ENCODE measurements around the gene PLXNB3. TPM values are rescaled to one million over a fixed set of nuclear protein-coding genes. Genes with fewer than 3 reads are reported as not detected.
"Not testable (repeated sequence)": the region's sequence is repeated elsewhere in the genome, so short reads cannot be mapped to it uniquely, and the experiment has no call there.

Gene PLXNB3
- total RNA-seq, 1 donor from 2014 or later = 36.1 TPM

DNA sequence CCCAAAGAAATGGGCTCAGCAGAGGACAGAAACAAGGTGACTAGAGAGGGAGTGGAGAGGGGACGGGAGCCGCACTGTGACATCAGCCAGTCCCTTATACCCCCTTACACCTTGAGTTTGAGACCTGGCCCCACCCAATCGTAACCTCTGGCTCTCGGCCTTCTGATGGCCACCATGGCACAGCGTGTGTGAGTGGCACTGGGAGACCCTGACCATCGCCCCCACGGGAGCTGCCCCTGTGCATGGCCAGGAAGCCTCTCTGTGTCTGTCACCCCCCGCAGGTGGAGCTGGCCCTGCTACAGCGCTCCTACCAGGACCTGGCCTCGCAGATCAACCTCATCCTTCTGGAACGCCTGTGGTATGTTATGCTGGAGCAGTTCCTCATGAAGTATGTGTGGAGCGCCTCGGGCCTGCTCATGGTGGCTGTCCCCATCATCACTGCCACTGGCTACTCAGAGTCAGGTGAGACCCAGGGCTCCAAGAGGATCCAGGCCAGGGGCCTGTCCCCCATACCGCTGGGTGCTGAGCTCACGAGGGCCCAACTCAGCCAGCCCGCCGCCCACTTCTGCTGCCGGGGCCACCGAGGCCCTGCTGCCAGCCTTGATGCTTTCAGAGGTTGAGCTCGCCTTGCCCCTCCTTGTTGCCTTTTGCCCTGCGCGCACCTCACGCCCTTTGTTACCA lies 35.0 kb upstream of the PLXNB3 start:
- DNase-seq (ENCODE audit: extremely low spot score in 2 of 2) = no peak
- Histone ChIP-seq H3K27ac (no peak overlapping the region), H3K4me1 (peaks cover 36% of the 10 kb centered on the region), H3K36me3 (no peaks in the 10 kb centered on the region), H3K27me3 (no peaks in the 10 kb centered on the region), H3K9me3 (no peaks in the 10 kb centered on the region), H3K4me3 (no peak overlapping the region)
- intact Hi-C loops (cut with DNase I) = no loop called here
- TF ChIP-seq POLR2AphosphoS5 (IDR thresholded peaks at IDR 0.05; ENCODE audit: insufficient read depth in 1 of 2, low read depth in 1 of 2) (no peak), POLR2A (IDR thresholded peaks at IDR 0.05) (no peak)
- TF ChIP-seq, protein P1, sequence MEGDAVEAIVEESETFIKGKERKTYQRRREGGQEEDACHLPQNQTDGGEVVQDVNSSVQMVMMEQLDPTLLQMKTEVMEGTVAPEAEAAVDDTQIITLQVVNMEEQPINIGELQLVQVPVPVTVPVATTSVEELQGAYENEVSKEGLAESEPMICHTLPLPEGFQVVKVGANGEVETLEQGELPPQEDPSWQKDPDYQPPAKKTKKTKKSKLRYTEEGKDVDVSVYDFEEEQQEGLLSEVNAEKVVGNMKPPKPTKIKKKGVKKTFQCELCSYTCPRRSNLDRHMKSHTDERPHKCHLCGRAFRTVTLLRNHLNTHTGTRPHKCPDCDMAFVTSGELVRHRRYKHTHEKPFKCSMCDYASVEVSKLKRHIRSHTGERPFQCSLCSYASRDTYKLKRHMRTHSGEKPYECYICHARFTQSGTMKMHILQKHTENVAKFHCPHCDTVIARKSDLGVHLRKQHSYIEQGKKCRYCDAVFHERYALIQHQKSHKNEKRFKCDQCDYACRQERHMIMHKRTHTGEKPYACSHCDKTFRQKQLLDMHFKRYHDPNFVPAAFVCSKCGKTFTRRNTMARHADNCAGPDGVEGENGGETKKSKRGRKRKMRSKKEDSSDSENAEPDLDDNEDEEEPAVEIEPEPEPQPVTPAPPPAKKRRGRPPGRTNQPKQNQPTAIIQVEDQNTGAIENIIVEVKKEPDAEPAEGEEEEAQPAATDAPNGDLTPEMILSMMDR (IDR thresholded peaks at IDR 0.05) = no peak

DNA sequence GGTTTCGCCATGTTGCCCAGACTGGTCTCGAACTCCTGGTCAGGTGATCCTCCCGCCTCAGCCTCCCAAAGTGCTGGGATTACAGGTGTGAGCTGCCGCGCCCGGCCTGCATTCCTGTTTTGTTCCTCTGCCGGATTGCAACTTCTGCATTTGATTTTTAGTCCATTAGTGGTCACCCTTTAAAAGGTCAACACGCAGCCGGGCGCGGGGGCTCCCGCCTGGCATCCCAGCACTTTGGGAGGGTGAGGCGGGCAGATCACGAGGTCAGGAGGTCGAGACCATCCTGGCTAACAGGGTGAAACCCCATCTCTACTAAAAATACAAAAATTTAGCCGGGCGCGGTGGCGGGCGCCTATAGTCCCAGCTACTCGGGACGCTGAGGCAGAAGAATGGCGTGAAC lies 33.9 kb upstream of the PLXNB3 start:
- not testable (repeated sequence) for H3K9me3 ChIP-seq

DNA sequence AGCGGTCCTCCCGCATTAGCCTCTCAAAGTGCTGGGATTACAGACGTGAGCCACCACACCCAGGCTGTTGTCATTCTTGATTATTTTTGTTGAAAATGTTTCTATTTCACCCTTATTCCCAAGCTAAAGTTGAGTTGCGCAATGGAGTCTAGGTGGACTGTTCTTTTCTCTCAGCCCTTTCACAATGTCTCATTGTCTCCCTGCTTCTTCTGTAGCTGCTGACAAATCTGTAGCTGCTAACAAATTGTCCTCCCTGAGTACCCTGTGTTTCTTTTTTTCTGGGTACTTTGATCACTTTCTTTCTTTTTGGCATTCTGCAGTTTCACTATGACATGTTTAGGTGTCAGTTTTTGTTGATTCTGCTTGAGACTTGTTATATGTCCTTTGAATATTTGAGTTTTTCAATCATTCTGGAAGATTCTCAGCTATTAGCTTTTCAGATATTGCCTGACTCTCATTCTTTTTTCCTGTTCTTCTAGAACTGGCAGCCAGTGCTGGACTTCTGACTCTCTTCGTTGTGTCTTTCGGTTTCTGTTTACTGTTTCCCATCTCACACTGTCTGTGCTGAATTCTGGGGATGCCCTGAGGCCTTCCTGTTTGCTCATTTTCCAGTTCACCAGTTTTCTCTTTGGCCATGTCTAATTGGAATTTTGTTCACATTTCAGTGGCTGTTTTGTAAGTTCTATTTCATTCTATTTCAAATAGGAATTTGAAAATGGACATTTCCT lies 32.8 kb upstream of the PLXNB3 start:
- H3K9me3 ChIP-seq = no peaks in the 10 kb centered on the region
- H3K4me3 ChIP-seq = no peak overlapping the region
- peaks cover 20% of the 10 kb centered on the region for H3K4me1 ChIP-seq
- intact Hi-C loops (cut with DNase I) = no loop called here
- no peak for TF ChIP-seq POLR2AphosphoS5 (IDR thresholded peaks at IDR 0.05; ENCODE audit: insufficient read depth in 1 of 2, low read depth in 1 of 2)
- TF ChIP-seq POLR2A (IDR thresholded peaks at IDR 0.05) = no peak
- H3K27me3 ChIP-seq = no peaks in the 10 kb centered on the region
- no peaks in the 10 kb centered on the region for H3K36me3 ChIP-seq
- DNase-seq (ENCODE audit: extremely low spot score in 2 of 2) = no peak
- no peak overlapping the region for H3K27ac ChIP-seq

More for the DNA sequence above, 33.9 kb upstream of the PLXNB3 start:
- H3K36me3 ChIP-seq; intact Hi-C loops (cut with DNase I); DNase-seq (ENCODE audit: extremely low spot score in 2 of 2); H3K27ac ChIP-seq; H3K4me3 ChIP-seq; H3K27me3 ChIP-seq: not testable (repeated sequence)
- H3K4me1 ChIP-seq = peaks cover 31% of the 10 kb centered on the region

DNA sequence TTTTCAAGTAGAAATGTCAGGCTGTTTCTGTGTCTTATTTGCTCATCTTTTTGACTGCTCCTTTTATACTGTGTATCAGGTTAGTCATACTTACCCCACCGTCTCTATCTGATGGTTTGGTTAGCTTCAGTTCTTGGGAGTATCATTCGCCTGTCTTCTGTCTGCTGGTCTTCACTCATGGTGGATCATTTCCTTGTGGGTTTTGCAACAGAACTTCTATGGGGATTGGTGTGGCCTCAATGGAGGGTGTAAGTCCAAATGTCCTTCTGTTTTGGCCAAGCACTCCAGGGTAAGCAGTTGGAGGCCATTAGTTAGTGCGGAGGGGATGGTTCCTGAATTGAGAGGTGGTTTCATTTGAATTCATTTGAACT lies 32.2 kb upstream of the PLXNB3 start:
- TF ChIP-seq, protein P1 (IDR thresholded peaks at IDR 0.05) = no peak
- TF ChIP-seq POLR2A (IDR thresholded peaks at IDR 0.05) = no peak
- no peak overlapping the region for H3K4me3 ChIP-seq
- no peak for DNase-seq (ENCODE audit: extremely low spot score in 2 of 2)
- H3K27ac ChIP-seq = no peak overlapping the region
- no peaks in the 10 kb centered on the region for H3K9me3 ChIP-seq
- H3K4me1 ChIP-seq = peaks cover 14% of the 10 kb centered on the region
- H3K36me3 ChIP-seq = no peaks in the 10 kb centered on the region
- intact Hi-C loops (cut with DNase I) = no loop called here
- no peaks in the 10 kb centered on the region for H3K27me3 ChIP-seq

DNA sequence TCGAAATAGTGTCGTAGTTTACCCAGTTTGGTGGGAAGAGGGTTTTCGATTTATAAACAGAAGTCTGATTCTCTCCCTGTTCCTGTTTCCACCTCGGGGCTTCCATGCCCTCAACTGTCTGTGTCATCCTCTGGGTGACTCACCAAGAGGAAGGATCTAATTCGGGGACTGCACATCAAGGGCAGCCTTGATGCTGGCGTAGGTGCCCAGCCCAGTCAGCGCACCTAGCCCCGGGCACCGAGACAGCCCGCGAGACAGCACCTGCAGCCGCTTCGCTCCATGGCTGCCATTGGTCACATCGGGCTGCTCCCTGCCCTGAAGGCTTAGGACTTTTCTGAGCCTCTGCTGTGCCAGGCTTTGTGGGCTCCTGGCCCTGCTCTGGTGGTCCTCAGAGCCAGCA lies 31.6 kb upstream of the PLXNB3 start:
- no peaks in the 10 kb centered on the region for H3K36me3 ChIP-seq
- no peaks in the 10 kb centered on the region for H3K9me3 ChIP-seq
- TF ChIP-seq POLR2A (IDR thresholded peaks at IDR 0.05) (no peak), POLR2AphosphoS5 (IDR thresholded peaks at IDR 0.05; ENCODE audit: insufficient read depth in 1 of 2, low read depth in 1 of 2) (no peak)
- TF ChIP-seq, protein P1 (IDR thresholded peaks at IDR 0.05) = no peak
- no peak for DNase-seq (ENCODE audit: extremely low spot score in 2 of 2)
- H3K4me3 ChIP-seq = no peak overlapping the region
- no peak overlapping the region for H3K27ac ChIP-seq
- H3K27me3 ChIP-seq = no peaks in the 10 kb centered on the region
- intact Hi-C loops (cut with DNase I) = no loop called here
- peaks cover 8% of the 10 kb centered on the region for H3K4me1 ChIP-seq

DNA sequence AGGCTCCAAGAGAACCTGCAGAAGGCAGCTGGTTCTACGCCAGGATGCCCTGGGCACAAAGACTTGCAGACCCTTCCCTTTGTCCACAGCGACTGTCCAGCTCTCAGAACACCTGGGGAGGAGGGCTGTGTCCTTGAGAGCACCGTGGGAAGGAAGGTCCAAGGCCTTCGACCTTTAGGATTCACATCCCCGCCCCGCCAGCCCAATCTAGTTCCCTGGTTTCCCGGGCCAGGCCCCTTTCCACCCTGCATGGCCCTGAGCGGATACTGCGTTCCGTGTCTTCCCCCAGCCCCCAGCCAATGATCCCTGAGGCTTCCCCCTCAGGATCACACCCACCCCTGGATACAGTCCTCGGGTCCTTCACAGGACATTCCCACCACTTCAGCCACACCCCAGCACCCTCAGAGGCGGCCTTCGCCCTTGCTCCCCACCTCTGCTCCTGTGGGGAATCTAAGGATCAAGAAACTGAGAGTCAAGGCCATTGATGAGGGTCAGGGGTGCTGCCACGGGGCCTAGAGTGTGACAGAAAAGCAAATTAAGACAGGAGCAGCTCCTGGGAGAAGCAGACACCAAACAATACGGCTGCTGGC lies 30.3 kb upstream of the PLXNB3 start:
- Histone ChIP-seq H3K4me1 (no peaks in the 10 kb centered on the region), H3K27me3 (no peaks in the 10 kb centered on the region), H3K9me3 (no peaks in the 10 kb centered on the region), H3K36me3 (no peaks in the 10 kb centered on the region), H3K4me3 (no peak overlapping the region), H3K27ac (no peak overlapping the region)
- TF ChIP-seq, protein P1 (IDR thresholded peaks at IDR 0.05) = no peak
- no peak for TF ChIP-seq POLR2AphosphoS5 (IDR thresholded peaks at IDR 0.05; ENCODE audit: insufficient read depth in 1 of 2, low read depth in 1 of 2)
- no peak for TF ChIP-seq POLR2A (IDR thresholded peaks at IDR 0.05)
- no peak for DNase-seq (ENCODE audit: extremely low spot score in 2 of 2)
- intact Hi-C loops (cut with DNase I) = no loop called here

All from vagina (tissue), 2 donors.